PC-9 (cell line): Measurements from ENCODE around the gene PHF3. TPM values are rescaled to one million over a fixed set of nuclear protein-coding genes. Genes with fewer than 3 reads are reported as not detected.

Experiments
- BruUV-seq: library from RNA; stranded (reverse); fragments of 400-500 nt; replicated peaks from 2 replicates; lab custom pipeline; 2021; lab: Mats Ljungman, UMichigan
- CTCF ChIA-PET: fragments of 300-600 bp; sonication (Branson Sonifier 250); formaldehyde crosslinking; loops from one replicate; lab custom pipeline; 2022; ENCODE audit warnings: antibody characterized with exemption; lab: Charles Lee
- POLR2A ChIA-PET: fragments of 300-600 bp; sonication (Branson Sonifier 250); formaldehyde crosslinking; loops from one replicate; lab custom pipeline; 2022; ENCODE audit warnings: antibody characterized with exemption; ENCODE audit not compliant: unreplicated experiment; lab: Charles Lee
- DNase-seq, 2 experiments: peaks; one replicate each; pipeline versions ENCODE4 v3.0.0 to v3.0.0-alpha.2; 2015 to 2022; ENCODE audit warnings: mixed read lengths in 1 of 2
- H2AFZ ChIP-seq: fragments of 200-600 bp; sonication (generic); 2 replicates; pipeline ENCODE4 v1.8.1; 2017; ENCODE audit warnings: antibody characterized with exemption
- H3F3A ChIP-seq: fragments of 200-600 bp; sonication (generic); 2 replicates; pipeline ENCODE4 v1.8.1; 2017; ENCODE audit warnings: antibody characterized with exemption, mild to moderate bottlenecking, low read depth; ENCODE audit not compliant: insufficient read depth
- H3K27ac ChIP-seq: fragments of 200-600 bp; sonication (generic); 2 replicates; pipeline ENCODE4 v1.6.1; 2016; ENCODE audit warnings: mixed run types
- H3K27me3 ChIP-seq: fragments of 200-600 bp; sonication (generic); 2 replicates; pipeline ENCODE4 v1.6.1; 2016; ENCODE audit warnings: low read depth, mixed run types; ENCODE audit not compliant: insufficient read depth
- H3K36me3 ChIP-seq: fragments of 200-600 bp; sonication (generic); 2 replicates; pipeline ENCODE4 v1.6.1; 2016; ENCODE audit warnings: low read depth, mixed run types
- H3K4me1 ChIP-seq: fragments of 200-600 bp; sonication (generic); replicated peaks from 2 replicates; pipeline ENCODE4 v1.6.1; 2016; ENCODE audit warnings: mixed run types; ENCODE audit not compliant: insufficient read depth
- H3K4me2 ChIP-seq: fragments of 200-600 bp; sonication (generic); 2 replicates; pipeline ENCODE4 v1.6.1; 2017; ENCODE audit warnings: mixed run types
- H3K4me3 ChIP-seq: fragments of 200-600 bp; sonication (generic); 2 replicates; pipeline ENCODE4 v1.6.1; 2016; ENCODE audit warnings: mixed run types
- H3K79me2 ChIP-seq: fragments of 200-600 bp; sonication (generic); 2 replicates; pipeline ENCODE4 v1.6.1; 2017; ENCODE audit warnings: low read depth, mixed run types
- H3K9me2 ChIP-seq: fragments of 200-600 bp; sonication (generic); 2 replicates; pipeline ENCODE4 v1.8.1; 2017; ENCODE audit warnings: mild to moderate bottlenecking; ENCODE audit not compliant: insufficient read depth
- H3K9me3 ChIP-seq: fragments of 200-600 bp; sonication (generic); 2 replicates; pipeline ENCODE4 v1.8.1; 2016; ENCODE audit warnings: low read depth; ENCODE audit not compliant: insufficient read depth
- H4K20me1 ChIP-seq: fragments of 200-600 bp; sonication (generic); 2 replicates; pipeline ENCODE4 v1.8.1; 2017; ENCODE audit not compliant: insufficient read depth
- CTCF ChIP-seq: fragments of 200-600 bp; sonication (generic); conservative IDR thresholded peaks from 2 replicates; pipeline ENCODE4 v1.6.1; 2017; ENCODE audit warnings: mixed run types, antibody characterized with exemption, mild to moderate bottlenecking, moderate library complexity
- EZH2 ChIP-seq: fragments of 200-600 bp; sonication (generic); IDR thresholded peaks from 2 replicates; pipeline ENCODE4 v1.8.0; 2017; ENCODE audit warnings: antibody characterized with exemption, low read depth
- intact Hi-C: fragments of 100-400 bp; cut with micrococcal nuclease; formaldehyde crosslinking; loops from one replicate; pipeline ENCODE4 v1.10.0; 2022; ENCODE audit not compliant: unreplicated experiment
- total RNA-seq: library from RNA; stranded (reverse); gene quantifications from 2 replicates; pipeline ENCODE4 v1.2.3, GENCODE V29; 2021

The PHF3 gene
- total RNA-seq, 1 experiment from 2014 or later = 67.1 TPM

GRCh38 chr6:63615590-63615989 is 20.0 kb upstream of the PHF3 start:
- BruUV-seq = no TSS peak
- 0 out of 2 replicates have a peak, but pooled peaks cover 4% of the 10 kb centered on the region for H3F3A ChIP-seq
- H4K20me1 ChIP-seq = no peaks in the 10 kb centered on the region
- POLR2A ChIA-PET = no interaction called here
- H3K27ac ChIP-seq = no peak overlapping the region
- H3K4me3 ChIP-seq = no peak overlapping the region
- H3K4me1 ChIP-seq = no peaks in the 10 kb centered on the region
- H3K79me2 ChIP-seq = no peaks in the 10 kb centered on the region
- H3K9me2 ChIP-seq = no peaks in the 10 kb centered on the region
- TF ChIP-seq CTCF (no peak), EZH2 (no peak)
- H2AFZ ChIP-seq = no peak overlapping the region
- CTCF ChIA-PET = no interaction called here
- intact Hi-C loops = no loop called here
- DNase-seq = no peak
- H3K9me3 ChIP-seq = no peaks in the 10 kb centered on the region
- no peak overlapping the region for H3K4me2 ChIP-seq
- H3K36me3 ChIP-seq = no peaks in the 10 kb centered on the region
- H3K27me3 ChIP-seq = no peaks in the 10 kb centered on the region

GRCh38 chr6:63624091-63624490 is 11.5 kb upstream of the PHF3 start:
- Histone ChIP-seq H2AFZ (0 out of 2 replicates have a peak overlapping the region, but pooled peaks have one; percentile 64), H3K79me2 (no peaks in the 10 kb centered on the region), H3K27ac (no peak overlapping the region), H3K36me3 (no peaks in the 10 kb centered on the region), H3K4me1 (no peaks in the 10 kb centered on the region), H3K9me3 (no peaks in the 10 kb centered on the region), H3K9me2 (0 out of 2 replicates have a peak, but pooled peaks cover 5% of the 10 kb centered on the region), H3K4me2 (no peak overlapping the region), H3K4me3 (no peak overlapping the region), H3F3A (no peaks in the 10 kb centered on the region), H3K27me3 (no peaks in the 10 kb centered on the region), H4K20me1 (no peaks in the 10 kb centered on the region)
- no peak for TF ChIP-seq EZH2
- no peak for TF ChIP-seq CTCF
- no TSS peak for BruUV-seq
- intact Hi-C loops = no loop called here
- no peak for DNase-seq
- CTCF ChIA-PET = no interaction called here
- POLR2A ChIA-PET = no interaction called here

GRCh38 chr6:63630466-63630865 is 5.1 kb upstream of the PHF3 start:
- TF ChIP-seq EZH2 (no peak), CTCF (no peak)
- intact Hi-C loops = no loop called here
- CTCF ChIA-PET = no interaction called here

More at GRCh38 chr6:63630466-63630865, 5.1 kb upstream of the PHF3 start:
- no TSS peak for BruUV-seq
- H3K27me3 ChIP-seq = no peaks in the 10 kb centered on the region
- peaks cover 6% of the 10 kb centered on the region; the same call in 1 of the 2 replicates for H3F3A ChIP-seq
- no peaks in the 10 kb centered on the region for H3K79me2 ChIP-seq
- no peaks in the 10 kb centered on the region for H3K36me3 ChIP-seq
- H3K9me3 ChIP-seq = no peaks in the 10 kb centered on the region
- no peak overlapping the region for H3K4me3 ChIP-seq
- POLR2A ChIA-PET = no interaction called here
- H4K20me1 ChIP-seq = no peaks in the 10 kb centered on the region
- no peaks in the 10 kb centered on the region for H3K9me2 ChIP-seq
- no peak overlapping the region for H3K27ac ChIP-seq
- DNase-seq = no peak
- no peak overlapping the region for H2AFZ ChIP-seq
- no peak overlapping the region for H3K4me2 ChIP-seq
- 0 out of 2 replicates have a peak, but pooled peaks cover 3% of the 10 kb centered on the region for H3K4me1 ChIP-seq
